NCI-H226 (cell line): Measurements from ENCODE around the gene CDC42SE2.
"Not testable (repeated sequence)": the region's sequence is repeated elsewhere in the genome, so short reads cannot be mapped to it uniquely, and the experiment has no call there.

Experiments used
- DNase-seq: peaks from one replicate; pipeline ENCODE4 v3.0.0-alpha.2; 2015

The CDC42SE2 gene

DNA sequence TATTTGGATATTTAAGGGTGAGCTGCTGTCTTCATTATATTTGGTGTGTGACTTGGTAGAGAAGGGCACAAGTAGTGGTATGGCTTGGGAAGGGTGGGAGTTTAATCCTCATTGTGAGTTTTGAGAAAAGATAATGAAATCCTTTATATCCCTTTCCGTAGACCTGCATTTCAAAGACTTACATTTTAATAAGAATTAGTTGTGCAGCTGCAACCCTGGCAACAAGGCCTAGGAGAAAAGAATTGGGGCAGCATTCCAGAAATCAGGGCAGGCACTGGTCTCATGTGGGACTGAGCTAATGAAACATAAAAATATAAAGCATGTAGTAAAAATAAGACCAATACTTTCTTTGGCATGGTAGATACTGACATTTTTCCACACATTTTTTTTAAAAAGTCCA is 60.5 kb downstream of the CDC42SE2 start:
- no peak for DNase-seq

DNA sequence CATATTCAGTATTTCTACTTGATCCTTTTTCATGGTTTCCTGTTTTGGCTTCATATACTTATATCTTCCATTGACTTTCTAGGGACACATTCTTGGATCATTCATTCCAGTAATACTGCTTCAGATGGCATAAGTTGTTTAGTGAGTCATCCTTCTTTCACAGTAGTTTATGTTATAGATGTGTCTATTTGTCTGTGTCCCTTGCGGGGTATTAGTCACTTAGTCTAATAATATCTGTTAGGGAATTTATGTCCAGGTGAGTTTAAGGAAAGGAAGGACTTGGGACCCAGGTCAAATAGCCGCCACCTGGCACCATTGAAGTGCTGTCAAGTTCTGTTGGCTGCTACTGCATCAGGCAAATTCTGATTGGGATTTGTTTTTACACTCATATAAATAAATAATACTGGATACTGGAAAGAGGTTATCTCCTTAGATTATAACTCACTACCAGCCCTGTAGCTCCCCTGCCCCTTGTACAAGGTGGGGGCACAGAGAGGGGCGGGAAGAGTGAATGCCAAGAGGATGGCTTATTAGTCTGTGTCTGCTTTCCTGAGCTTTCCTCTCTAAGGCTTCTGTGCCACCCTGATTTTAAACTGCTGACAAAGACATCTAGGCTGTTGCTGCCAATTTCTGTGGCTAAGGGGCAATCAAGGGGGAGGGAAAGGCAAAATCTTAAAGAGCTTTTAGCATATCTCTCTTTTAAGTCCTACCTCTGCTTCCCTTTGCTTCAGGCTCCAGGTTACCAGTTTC is 64.9 kb downstream of the CDC42SE2 start:
- peak; percentile 11 for DNase-seq

DNA sequence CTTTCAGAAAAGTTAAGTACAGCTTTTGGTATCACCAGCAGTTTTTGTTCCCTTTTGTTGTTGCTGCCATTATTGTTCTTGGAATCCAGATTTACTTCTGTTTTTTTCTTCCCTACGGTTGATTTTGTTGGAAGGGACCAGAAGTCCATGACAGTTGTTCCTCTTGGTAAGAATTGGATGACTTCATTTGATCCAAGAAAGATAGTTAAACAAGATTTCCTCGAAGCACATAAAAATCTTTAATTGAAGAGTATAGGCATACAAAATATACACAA is 65.4 kb downstream of the CDC42SE2 start:
- no peak for DNase-seq

DNA sequence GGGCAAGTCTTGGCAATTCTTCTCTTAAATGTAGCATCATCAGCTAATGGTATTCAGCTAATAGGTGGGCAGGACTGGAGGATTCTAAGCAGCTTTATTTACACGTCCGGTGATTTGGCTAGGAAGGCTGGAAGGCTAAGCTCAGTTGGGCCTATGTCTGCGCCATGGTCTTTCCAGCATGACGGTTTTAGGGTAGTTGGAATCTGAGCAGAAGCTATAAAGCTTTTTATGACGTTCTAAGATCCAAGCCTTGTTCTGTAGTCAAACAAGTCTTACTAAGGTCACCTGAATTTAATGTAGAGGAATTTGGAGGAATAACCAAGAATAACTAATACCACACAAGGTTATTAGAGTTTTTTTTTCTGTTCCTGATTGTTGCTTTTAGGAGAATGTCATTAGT is 66.2 kb downstream of the CDC42SE2 start:
- DNase-seq, result no peak

DNA sequence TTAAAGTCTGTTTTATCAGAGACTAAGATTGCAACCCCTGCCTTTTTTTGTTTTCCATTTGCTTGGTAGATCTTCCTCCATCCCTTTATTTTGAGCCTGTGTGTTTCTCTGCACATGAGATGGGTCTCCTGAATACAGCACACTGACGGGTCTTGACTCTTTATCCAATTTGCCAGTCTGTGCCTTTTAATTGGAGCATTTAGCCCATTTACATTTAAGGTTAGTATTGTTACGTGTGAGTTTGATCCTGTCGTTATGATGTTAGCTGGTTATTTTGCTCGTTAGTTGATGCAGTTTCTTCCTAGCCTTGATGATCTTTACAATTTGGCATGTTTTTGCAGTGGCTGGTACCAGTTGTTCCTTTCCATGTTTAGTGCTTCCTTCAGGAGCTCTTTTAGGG is 71.9 kb downstream of the CDC42SE2 start:
- DNase-seq, result not testable (repeated sequence)

DNA sequence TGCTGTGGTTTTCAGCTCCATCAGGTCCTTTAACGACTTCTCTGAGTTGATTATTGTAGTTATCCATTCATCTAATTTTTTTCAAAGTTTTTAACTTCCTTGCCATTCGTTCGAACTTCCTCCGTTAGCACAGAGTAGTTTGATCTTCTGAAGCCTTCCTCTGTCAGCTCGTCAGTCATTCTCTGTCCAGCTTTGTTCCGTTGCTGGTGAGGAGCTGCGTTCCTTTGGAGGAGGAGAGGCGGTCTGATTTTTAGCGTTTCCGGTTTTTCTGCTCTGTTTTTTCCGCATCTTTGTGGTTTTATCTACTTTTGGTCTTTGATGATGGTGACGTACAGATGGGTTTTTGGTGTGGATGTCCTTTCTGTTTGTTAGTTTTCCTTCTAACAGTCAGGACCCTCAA is 72.9 kb downstream of the CDC42SE2 start:
- not testable (repeated sequence) for DNase-seq

DNA sequence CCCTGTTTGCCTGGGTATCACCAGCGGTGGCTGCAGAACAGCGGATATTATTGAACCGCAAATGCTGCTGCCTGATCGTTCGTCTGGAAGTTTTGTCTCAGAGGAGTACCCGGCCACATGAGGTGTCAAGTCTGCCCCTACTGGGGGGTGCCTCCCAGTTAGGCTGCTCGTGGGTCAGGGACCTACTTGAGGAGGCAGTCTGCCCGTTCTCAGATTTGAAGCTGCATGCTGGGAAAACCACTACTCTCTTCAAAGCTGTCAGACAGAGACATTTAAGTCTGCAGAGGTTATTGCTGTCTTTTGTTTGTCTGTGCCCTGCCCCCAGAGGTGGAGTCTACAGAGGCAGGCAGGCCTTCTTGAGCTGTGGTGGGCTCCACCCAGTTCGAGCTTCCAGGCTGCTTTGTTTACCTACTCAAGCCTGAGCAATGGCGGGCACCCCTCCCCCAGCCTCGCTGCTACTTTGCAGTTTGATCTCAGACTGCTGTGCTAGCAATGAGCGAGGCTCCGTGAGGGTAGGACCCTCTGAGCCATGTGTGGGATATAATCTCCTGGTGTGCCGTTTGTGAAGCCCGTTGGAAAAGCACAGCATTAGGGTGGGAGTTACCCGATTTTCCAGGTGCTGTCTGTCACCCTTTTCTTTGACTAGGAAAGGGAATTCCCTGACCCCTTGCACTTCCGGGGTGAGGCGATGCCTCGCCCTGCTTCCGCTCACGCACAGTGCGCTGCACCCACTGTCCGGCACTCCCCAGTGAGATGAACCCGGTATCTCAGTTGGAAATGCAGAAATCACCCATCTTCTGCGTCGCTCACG is 73.6 kb downstream of the CDC42SE2 start:
- not testable (repeated sequence) for DNase-seq

DNA sequence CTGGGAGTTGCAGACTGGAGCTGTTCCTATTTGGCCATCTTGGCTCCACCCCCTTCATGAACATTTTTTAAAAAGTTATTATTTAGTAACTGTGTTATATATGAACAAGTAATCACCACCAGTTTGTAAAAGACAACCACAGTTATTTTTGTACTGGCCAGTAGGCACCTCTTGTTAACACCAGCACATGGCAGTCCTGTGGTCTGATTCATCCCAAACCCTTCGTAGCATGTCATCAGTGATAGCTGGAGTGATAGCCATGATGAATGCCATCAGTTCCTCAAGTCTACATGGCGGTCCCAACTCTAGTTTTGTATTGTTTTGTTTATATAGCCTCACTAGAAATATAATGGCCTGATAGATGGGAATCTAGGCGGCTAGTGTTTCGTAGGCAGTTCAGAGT is 74.2 kb downstream of the CDC42SE2 start:
- DNase-seq, result no peak

DNA sequence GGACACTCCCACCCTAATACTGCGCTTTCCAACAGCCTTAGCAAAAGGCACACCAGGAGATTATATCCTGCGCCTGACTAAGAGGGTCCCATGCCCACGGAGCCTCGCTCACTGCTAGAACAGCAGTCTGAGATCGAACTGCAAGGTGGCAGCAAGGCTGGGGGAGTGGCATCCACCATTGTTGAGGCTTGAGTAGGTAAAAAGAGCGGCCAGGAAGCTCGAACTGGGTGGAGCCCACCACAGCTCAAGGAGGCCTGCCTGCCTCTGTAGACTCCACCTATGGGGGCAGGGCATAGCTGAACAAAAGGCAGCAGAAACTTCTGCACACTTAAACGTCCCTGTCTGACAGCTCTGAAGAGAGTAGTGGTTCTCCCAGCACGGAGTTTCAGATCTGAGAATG is 80.4 kb downstream of the CDC42SE2 start:
- DNase-seq, result not testable (repeated sequence)

DNA sequence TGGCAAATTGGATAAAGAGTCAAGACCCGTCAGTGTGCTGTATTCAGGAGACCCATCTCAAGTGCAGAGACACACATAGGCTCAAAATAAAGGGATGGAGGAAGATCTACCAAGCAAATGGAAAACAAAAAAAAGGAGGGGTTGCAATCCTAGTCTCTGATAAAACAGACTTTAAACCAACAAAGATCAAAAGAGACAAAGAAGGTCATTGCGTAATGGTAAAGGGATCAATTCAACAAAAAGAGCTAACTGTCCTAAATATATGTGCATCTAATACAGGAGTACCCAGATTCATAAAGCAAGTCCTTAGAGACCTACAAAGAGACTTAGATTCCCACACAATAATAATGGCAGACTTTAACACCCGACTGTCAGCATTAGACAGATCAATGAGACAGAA is 82.4 kb downstream of the CDC42SE2 start:
- DNase-seq, result not testable (repeated sequence)

DNA sequence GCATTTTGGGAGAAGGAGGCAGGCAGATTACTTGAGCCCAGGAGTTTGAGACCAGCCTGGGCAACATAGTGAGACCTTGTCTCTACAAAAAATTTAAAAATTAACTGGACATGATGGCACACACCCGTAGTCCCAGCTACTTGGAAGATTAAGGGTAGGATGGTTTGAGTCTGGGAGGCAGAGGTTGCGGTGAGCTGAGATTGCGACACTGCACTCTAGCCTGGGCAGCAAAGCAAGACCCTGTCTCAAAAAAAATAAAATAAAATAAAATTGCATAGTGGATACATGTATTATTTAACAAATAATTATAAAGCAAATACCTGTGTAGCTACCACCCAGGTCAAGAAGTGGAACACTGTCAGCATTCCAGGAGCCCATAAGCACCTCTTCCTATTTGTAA is 90.1 kb downstream of the CDC42SE2 start:
- no peak for DNase-seq

DNA sequence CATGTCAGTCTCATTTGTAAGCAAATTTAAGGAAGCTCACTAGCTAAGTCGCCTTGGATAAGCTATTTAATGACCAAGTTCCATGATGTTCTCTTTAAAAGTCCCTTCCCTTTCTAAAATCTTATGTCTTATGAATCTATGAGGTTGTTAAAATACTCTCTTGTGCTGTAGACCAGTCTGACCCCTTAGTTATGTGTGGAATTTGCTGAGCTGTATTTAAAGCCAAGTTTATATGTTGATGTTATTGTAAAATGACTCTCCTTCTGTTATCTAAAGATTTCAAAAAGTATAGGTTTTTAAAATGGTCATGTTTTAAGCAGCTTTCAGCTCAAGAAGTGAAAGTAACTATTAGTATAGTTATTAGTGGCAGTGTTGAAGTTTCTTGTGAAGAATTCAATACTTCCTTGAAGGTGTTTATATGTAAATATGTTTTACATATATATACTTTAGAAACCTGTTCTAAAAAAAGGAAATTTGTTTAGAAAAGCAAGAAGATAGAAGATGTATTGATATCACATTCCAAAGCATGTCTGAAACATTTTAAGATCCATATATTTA is 92.2 kb downstream of the CDC42SE2 start:
- no peak for DNase-seq

DNA sequence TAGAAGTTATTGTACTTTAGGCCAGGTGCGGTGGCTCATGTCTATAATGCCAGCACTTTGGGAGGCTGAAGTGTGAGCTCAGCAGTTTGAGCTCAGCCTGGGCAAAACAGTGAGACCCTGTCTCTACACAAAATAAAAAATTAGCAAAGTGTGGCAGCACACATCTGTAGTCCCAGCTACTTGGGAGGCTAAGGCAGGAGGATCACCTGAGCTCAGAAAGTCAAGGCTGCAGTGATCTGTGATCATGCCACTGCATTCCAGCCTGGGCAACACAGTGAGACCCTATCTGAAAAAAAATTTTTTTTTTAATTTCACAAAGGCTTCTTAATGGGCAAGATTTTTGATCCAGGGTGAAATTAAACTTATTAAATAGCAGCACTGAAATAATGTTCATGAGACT is 92.8 kb downstream of the CDC42SE2 start:
- DNase-seq, result no peak

DNA sequence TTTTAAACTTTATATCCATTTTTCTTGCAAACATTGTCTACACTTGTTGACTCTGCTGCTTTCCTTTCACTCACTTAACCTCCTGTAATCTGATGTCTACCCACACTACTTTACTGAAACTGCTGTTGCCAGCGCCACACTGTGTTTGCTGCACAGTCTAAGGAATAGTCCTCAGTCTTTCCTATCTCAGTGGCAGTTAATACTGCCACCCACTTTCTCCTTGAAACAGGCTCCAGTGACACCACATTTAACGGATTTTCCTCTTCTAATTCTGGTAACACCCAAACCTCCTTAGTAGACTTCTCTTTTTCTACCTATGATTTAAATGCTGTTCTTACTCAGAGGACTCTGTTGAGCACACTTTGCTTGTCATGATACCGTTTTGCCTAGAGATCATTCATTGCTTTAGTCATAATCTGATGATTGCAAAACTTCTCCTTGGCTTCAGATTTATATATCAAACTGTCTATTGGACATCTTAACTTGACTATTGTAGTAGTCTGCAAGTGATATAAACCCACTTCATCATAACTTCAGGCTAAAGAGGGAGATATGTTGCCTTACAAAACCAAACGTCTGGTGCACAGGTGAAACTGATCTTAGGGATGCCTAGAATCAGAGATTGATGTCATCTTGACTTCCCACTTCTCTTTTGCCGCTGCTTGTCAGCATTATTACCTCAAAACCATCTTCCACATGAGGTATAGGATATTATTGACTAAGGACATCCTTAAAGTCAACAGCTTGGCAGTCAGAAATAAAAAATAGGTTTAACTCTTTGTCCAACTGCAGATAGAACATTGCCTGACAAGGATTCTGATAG is 94.1 kb downstream of the CDC42SE2 start:
- DNase-seq, result no peak

DNA sequence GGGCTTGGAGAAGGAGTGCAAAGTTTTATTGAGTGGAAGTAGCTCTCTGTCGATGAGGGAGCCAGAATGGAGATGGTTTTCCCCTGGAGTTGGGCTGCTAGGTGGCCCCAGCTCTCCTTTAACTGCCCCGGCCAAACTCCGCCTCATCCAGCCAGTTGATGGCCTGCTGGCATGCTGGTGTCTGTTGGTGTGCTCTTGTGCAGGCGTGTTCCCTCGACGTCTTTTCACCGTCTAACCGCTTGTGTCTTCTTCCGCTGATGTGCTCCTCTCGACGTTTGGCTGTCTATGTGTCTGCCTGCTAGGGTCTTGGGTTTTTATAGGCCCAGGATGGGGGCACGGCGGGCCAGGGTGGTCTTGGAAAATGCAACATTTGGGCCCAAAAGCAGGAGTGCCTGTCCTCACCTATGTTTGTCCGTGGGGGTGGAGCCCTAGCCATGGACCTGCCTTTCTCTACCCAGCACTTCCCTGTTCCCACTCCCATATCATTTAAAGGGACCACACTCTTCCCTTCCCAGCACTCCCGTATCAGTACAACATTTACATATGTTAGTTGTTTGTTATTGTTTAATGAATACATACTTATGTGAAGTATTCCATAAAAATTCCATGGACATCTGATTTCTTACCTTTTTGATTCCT is 97.9 kb downstream of the CDC42SE2 start:
- no peak for DNase-seq

DNA sequence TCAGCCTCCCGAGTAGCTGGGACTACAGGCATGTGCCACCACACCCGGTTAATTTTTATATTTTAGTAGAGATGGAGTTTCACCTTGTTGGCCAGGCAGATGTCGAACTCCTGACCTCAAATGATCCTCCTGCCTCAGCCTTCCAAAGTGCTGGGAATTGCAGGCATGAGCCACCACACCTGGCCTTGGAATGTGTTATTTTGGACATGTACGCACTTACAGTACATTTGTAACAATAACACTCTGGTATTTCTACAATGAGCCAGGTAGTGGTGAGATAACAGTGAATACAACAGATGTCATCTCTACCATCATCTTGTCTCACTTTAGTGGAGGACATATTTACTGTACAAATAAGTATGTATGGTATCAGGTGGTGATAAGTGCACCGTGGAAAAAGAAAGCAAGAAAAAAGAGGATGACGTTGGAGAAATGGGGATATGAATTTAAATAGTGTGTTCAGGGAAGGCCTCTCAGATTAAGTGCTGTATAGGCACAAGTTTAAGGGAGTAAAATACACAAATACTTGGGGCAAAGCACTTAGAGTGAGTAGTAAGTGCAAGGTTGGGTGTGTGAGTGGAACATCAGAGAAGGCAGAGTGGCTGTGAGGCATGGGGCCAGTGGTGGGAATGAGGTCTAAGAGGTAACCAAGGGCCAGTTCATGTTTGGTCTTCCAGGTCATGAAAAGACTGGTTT is 100.1 kb downstream of the CDC42SE2 start:
- DNase-seq, result no peak

DNA sequence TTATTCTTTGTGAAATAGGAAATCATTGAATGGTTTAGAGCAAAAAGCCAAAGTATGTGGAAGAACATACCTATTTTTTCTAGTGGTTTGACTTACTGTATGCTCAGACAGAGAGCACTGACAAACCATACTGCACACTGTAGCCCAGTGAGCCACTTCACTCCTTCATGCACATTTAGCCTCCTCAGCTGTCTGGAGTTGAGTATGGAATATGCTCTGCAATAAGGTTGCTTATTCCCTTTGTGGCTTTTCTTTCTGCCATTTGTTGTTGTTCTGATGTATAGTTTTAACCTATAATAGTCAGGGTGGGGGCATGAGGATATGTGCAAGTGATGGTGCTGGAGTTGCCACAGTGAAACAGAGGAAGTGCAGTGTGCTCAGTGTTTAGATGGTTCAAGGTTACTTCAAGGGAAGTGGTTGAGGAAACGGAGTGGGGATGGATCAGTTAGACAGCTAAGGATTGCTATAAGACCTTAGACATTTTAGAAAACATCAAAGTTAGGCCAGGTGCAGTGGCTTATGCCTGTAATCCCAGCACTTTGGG is 100.7 kb downstream of the CDC42SE2 start:
- no peak for DNase-seq

DNA sequence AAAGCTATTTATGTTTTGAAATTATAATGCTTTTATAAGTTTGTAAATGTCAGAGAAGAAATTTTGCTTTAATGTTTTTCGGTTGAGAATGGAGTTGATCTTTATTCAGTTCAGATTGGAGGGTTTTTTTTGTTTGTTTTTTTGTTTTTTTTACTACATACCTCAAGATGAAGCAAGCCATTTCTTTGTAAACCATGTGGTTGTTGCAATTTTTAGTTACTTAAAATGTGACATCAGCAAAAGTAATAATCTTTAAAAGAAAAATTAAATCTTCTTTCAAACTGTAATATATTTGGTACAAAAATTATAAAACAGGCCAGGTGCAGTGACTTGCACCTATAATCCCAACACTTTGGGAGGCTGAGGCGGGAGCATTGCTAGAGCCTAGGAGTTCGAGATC is 102.6 kb downstream of the CDC42SE2 start:
- no peak for DNase-seq

DNA sequence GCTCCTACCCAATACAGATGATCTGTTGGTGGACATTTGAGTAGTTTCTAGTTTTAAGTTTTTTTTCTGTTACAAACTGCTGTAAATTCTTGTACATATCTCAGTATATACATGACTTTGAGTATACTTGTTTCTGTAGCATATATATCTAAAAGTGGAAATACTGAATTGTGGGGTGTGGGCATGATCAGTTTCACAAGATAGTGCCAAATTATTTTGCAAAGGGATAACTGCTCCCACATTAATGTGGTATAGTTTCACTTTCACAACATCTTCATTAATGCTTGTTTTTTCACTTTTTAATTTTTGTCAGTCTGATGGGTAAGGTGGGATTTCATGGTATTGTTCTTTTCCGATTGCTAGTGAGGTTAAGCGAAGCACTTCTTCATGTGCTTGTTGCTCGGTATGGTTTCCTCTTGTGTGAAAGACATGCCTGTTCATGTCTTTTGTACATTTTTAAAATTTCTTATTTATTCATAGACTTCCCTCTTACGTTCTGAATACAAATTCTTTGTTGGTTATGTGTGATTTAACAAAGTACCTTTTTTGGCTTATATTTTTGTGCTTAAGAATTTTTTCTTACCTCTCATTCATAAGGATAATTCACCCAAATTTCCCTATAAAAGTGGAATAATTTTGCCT is 103.5 kb downstream of the CDC42SE2 start:
- no peak for DNase-seq

DNA sequence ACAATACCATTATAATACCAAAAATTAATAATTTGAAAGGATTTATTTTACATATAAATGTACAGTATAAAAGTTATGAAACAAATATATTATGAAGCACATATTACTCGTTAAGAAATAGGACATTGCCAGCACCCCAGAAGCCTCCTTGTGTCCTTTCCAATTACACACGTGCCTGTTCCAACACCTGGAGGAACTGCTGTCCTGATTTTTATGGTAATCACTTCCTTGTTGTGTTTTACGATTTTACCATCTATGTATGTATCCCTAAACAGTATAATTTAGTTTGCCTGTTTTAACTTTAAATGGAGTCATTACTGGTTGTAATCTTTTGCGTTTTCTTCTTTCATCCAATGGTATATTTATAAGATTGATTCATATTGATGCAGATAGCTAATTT is 105.0 kb downstream of the CDC42SE2 start:
- DNase-seq, result no peak

DNA sequence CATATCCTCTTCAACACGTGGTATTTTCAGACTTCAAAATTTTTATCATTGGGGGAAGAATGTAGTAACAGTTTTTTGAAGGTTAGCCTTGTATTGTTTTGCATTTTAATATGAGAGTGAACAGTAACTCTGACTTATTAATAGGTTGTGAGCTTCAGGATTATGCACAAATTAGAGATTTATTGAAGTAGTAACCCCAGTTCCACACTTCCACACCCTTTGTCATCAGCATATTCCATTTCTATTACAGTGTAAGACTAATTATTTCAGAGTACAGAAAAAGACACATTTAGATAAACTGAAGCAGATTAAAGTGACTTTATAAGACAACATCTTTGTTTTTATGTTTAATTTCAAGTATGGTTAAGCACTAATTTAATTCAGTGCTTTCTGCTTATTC is 105.7 kb downstream of the CDC42SE2 start:
- DNase-seq, result no peak

DNA sequence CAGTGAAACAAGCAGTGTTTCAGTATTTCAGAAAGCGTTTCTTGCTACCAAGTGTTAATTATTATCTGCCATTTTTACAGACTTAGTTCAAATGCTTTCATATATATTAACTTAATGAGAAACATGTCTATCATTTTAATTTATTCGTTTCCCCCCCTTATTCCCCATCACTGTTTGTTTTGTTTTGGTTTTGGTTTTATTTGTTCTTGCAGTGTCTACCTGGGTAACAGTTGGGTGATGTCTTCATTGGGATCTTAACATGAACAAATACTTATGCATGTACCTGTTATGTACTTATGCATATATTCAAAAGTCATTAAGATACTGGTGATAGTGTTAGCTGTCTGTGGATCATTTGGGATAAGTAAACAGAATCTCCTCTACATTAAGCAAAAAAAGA is 108.0 kb downstream of the CDC42SE2 start:
- DNase-seq, result no peak
